ENCODE measurements around the gene KHDC1.

DNA sequence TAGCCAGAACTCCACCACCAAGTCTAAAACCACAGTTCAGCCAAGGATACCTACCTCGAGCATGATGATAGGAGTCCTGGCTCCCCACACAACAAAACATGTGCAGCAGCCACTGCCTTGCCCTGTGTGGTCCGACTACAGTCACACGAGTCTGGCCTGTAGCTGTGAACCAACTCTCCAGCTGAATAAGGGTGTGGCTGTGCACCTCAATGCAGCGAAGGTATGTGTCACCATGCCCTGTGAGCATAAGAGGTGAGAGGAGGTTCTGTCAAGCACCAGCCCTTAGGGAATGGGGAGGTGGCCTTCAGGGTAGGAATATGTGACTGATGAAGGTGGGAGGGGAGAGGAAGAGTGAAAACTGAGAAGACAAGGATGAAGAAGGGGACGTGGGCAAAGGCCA lies 21.0 kb downstream of the KHDC1 start:
- TF ChIP-seq CTCF (conservative IDR thresholded peaks at IDR 0.05 in 1 of 2, IDR thresholded peaks at IDR 0.05 in 1 of 2; ENCODE audit: low read depth in 1 of 2, low read length in 2 of 2), result no peak
- TF ChIP-seq EZH2 (IDR thresholded peaks at IDR 0.05; ENCODE audit: low read length, missing control alignments), result no peak

All from fibroblast of lung (primary cell).